SKM-1 (cell line): Measurements from ENCODE around the gene ZFY.

Experiments used
- DNase-seq: peaks from one replicate; lab custom pipeline; 2025; ENCODE audit not compliant: unreplicated experiment; lab: John Stamatoyannopoulos, UW

ZFY gene

GRCh38 chrY:2934861-2935715 is at the start of gene ZFY:
ZFY (plus strand) TSS chrY:2935381; CDS start chrY:2953937, 18,556 bp downstream.
- DNase-seq: no peak

- DNase-seq: no peak
These were observed 49.3 kb upstream of the ZFY start for GRCh38 chrY:2885880-2886279.

- no peak for DNase-seq
These were observed 47.8 kb upstream of the ZFY start for GRCh38 chrY:2887386-2887785.

GRCh38 chrY:2887955-2888354 is 47.2 kb upstream of the ZFY start:
- DNase-seq: no peak

- DNase-seq: no peak
These were observed 41.7 kb upstream of the ZFY start for GRCh38 chrY:2893471-2893870.

GRCh38 chrY:2896050-2896449 is 39.1 kb upstream of the ZFY start:
- no peak for DNase-seq

- no peak for DNase-seq
These were observed 27.8 kb upstream of the ZFY start for GRCh38 chrY:2907356-2907755.

GRCh38 chrY:2913066-2913815 is 21.9 kb upstream of the ZFY start:
- peak; percentile 1 for DNase-seq

GRCh38 chrY:2934078-2934477 is 1.1 kb upstream of the ZFY start:
- no peak for DNase-seq

- peak; percentile 34 for DNase-seq
These were observed 695 bp downstream of the ZFY start for GRCh38 chrY:2935716-2936435.

- no peak for DNase-seq
These were observed 1.2 kb downstream of the ZFY start for GRCh38 chrY:2936436-2936750.

- no peak for DNase-seq
These were observed 2.0 kb downstream of the ZFY start for GRCh38 chrY:2937149-2937548.

GRCh38 chrY:2949590-2950252 is 14.5 kb downstream of the ZFY start:
- DNase-seq: no peak

- DNase-seq: no peak
These were observed 15.5 kb downstream of the ZFY start for GRCh38 chrY:2950655-2951054.

- DNase-seq: no peak
These were observed 17.7 kb downstream of the ZFY start for GRCh38 chrY:2952912-2953311.

- DNase-seq: no peak
These were observed 19.6 kb downstream of the ZFY start for GRCh38 chrY:2954735-2955134.

- DNase-seq: no peak
These were observed 20.4 kb downstream of the ZFY start for GRCh38 chrY:2955561-2955960.

GRCh38 chrY:2962061-2962460 is 26.9 kb downstream of the ZFY start:
- DNase-seq: no peak

GRCh38 chrY:2964814-2965213 is 29.6 kb downstream of the ZFY start:
- DNase-seq: no peak

GRCh38 chrY:2965629-2966028 is 30.4 kb downstream of the ZFY start:
- DNase-seq: no peak

- no peak for DNase-seq
These were observed 34.4 kb downstream of the ZFY start for GRCh38 chrY:2969561-2969960.
